ENCODE data around the gene OTULINL.
"Not testable (repeated sequence)": the region's sequence is repeated elsewhere in the genome, so short reads cannot be mapped to it uniquely, and the experiment has no call there.

The OTULINL gene

GRCh38 chr5:14581106-14581890, at the start of gene OTULINL:
OTULINL (plus strand) TSS chr5:14581792; CDS start chr5:14581895, 103 bp downstream.
- peak; percentile 86 for DNase-seq

GRCh38 chr5:14532180-14532579, 49.4 kb upstream of the OTULINL start:
- DNase-seq, result no peak

GRCh38 chr5:14534773-14535172, 46.8 kb upstream of the OTULINL start:
- no peak for DNase-seq

GRCh38 chr5:14545308-14545707, 36.3 kb upstream of the OTULINL start:
- DNase-seq, result no peak

- no peak for DNase-seq
Measured at GRCh38 chr5:14545862-14546261, 35.7 kb upstream of the OTULINL start.

GRCh38 chr5:14547666-14548065, 33.9 kb upstream of the OTULINL start:
- peak in 1 of 2 donors; percentile 9 for DNase-seq

- DNase-seq, result no peak
Measured at GRCh38 chr5:14551211-14551610, 30.4 kb upstream of the OTULINL start.

- DNase-seq, result no peak
Measured at GRCh38 chr5:14552017-14552416, 29.6 kb upstream of the OTULINL start.

GRCh38 chr5:14554288-14554687, 27.3 kb upstream of the OTULINL start:
- not testable (repeated sequence) for DNase-seq

- DNase-seq, result no peak
Measured at GRCh38 chr5:14556015-14556414, 25.6 kb upstream of the OTULINL start.

GRCh38 chr5:14557203-14557770, 24.3 kb upstream of the OTULINL start:
- DNase-seq, result no peak

- DNase-seq, result no peak
Measured at GRCh38 chr5:14557791-14558415, 23.7 kb upstream of the OTULINL start.

GRCh38 chr5:14560091-14560595, 21.4 kb upstream of the OTULINL start:
- DNase-seq, result no peak

- DNase-seq, result no peak
Measured at GRCh38 chr5:14561741-14562140, 19.9 kb upstream of the OTULINL start.

GRCh38 chr5:14568333-14568732, 13.3 kb upstream of the OTULINL start:
- no peak for DNase-seq

- no peak for DNase-seq
Measured at GRCh38 chr5:14569948-14570691, 11.5 kb upstream of the OTULINL start.

GRCh38 chr5:14571901-14572300, 9.7 kb upstream of the OTULINL start:
- no peak for DNase-seq

- DNase-seq, result no peak
Measured at GRCh38 chr5:14572385-14572784, 9.2 kb upstream of the OTULINL start.

GRCh38 chr5:14572836-14573235, 8.8 kb upstream of the OTULINL start:
- no peak for DNase-seq

GRCh38 chr5:14574096-14574495, 7.5 kb upstream of the OTULINL start:
- DNase-seq, result no peak

GRCh38 chr5:14574891-14575508, 6.6 kb upstream of the OTULINL start:
- peak in 1 of 2 donors; percentile 41 for DNase-seq

GRCh38 chr5:14576206-14576605, 5.4 kb upstream of the OTULINL start:
- no peak for DNase-seq
